HCT116 (cell line): ENCODE measurements around the gene PRRC2C. TPM values are rescaled to one million over a fixed set of nuclear protein-coding genes. Genes with fewer than 3 reads are reported as not detected.

Source experiments
- ATAC-seq: fragments of 200-7000 bp; cut with Tn5 transposase; 2 replicates; pipeline ENCODE4 v1.9.1; 2020; ENCODE audit warnings: mild to moderate bottlenecking, moderate library complexity
- BruUV-seq: library from RNA; stranded (reverse); fragments of 400-500 nt; replicated peaks from 2 replicates; lab custom pipeline; 2021; lab: Mats Ljungman, UMichigan
- CTCF ChIA-PET: fragments of 300-600 bp; sonication (Branson Sonifier 250); formaldehyde crosslinking; loops from one replicate; lab custom pipeline; 2021; ENCODE audit warnings: antibody characterized with exemption; lab: Charles Lee
- POLR2A ChIA-PET: fragments of 300-600, 350-600 bp; sonication (Branson Sonifier 250); formaldehyde crosslinking; loops from one replicate; lab custom pipeline; 2021; ENCODE audit warnings: antibody characterized with exemption; lab: Charles Lee
- RAD21 ChIA-PET, 2 experiments: fragments of 300-600 bp; sonication (Branson Sonifier 250); formaldehyde crosslinking; loops; one replicate each; lab custom pipeline; 2023; ENCODE audit warnings: low total read pairs in 2 of 2; ENCODE audit not compliant: uncharacterized antibody in 2 of 2, unreplicated experiment in 2 of 2, low non-redundant PET in 1 of 2; lab: Charles Lee
- DNase-seq: peaks from one replicate; pipeline ENCODE4 v3.0.0-alpha.2; 2010; ENCODE audit warnings: low read depth, low spot score
- H2AFZ ChIP-seq: fragments of 200-600 bp; shearing (Covaris generic), sonication (generic); 2 replicates; pipeline ENCODE4 v1.6.1; 2017; ENCODE audit warnings: low read depth, mixed run types, mixed read lengths, antibody characterized with exemption, low read length; ENCODE audit not compliant: poor library complexity, severe bottlenecking
- H3K27ac ChIP-seq: 2 replicates; pipeline ENCODE4 v1.5.1; 2012; ENCODE audit warnings: low read depth, low read length
- H3K27me3 ChIP-seq: fragments of 200-600 bp; sonication (generic); 2 replicates; pipeline ENCODE4 v1.6.1; 2016; ENCODE audit warnings: mixed run types, low read length, mixed read lengths; ENCODE audit not compliant: insufficient read depth
- H3K36me3 ChIP-seq, 2 experiments: fragments of 200-500 bp in 1 of 2; fragments of 200-600 bp in 1 of 2; sonication (Bioruptor generic) in 1 of 2; sonication (generic) in 1 of 2; 2 replicates each; pipeline versions ENCODE4 v1.5.1 to v1.6.1; 2014 to 2016; ENCODE audit warnings: low read length in 2 of 2, inconsistent platforms in 1 of 2, mixed read lengths in 1 of 2, mixed run types in 1 of 2; ENCODE audit not compliant: insufficient read depth in 2 of 2, control insufficient read depth in 1 of 2
- H3K4me1 ChIP-seq, 2 experiments: fragments of 200-600 bp in 1 of 2; sonication (generic) in 1 of 2; 2 replicates each; pipeline versions ENCODE4 v1.5.1 to v1.6.1; 2012 to 2017; ENCODE audit warnings: low read length in 2 of 2, inconsistent platforms in 1 of 2, mild to moderate bottlenecking in 1 of 2, mixed read lengths in 1 of 2, mixed run types in 1 of 2, moderate library complexity in 1 of 2; ENCODE audit not compliant: insufficient read depth in 2 of 2, control insufficient read depth in 1 of 2
- H3K4me2 ChIP-seq: fragments of 200-600 bp; sonication (generic); 2 replicates; pipeline ENCODE4 v1.6.1; 2017; ENCODE audit warnings: mixed run types, low read length, mixed read lengths
- H3K4me3 ChIP-seq, 2 experiments: fragments of 200-600 bp in 1 of 2; sonication (generic) in 1 of 2; replicated peaks in 1 of 2; 2 replicates each; pipeline ENCODE4 v1.5.1; 2011 to 2016; ENCODE audit warnings: low read length in 2 of 2, control low read depth in 1 of 2, low read depth in 1 of 2, mild to moderate bottlenecking in 1 of 2, mixed read lengths in 1 of 2, mixed run types in 1 of 2
- H3K79me2 ChIP-seq: fragments of 200-600 bp; sonication (generic); 2 replicates; pipeline ENCODE4 v1.6.1; 2017; ENCODE audit warnings: mild to moderate bottlenecking, mixed run types, low read length, moderate library complexity, mixed read lengths; ENCODE audit not compliant: insufficient read depth
- H3K9ac ChIP-seq: fragments of 200-600 bp; sonication (generic); 2 replicates; pipeline ENCODE4 v1.6.1; 2016; ENCODE audit warnings: low read length, mixed read lengths
- H3K9me2 ChIP-seq: fragments of 200-600 bp; sonication (generic), shearing (Covaris generic); 2 replicates; pipeline ENCODE4 v1.6.1; 2017; ENCODE audit warnings: mixed run types, mild to moderate bottlenecking, moderate library complexity; ENCODE audit not compliant: insufficient read depth
- H3K9me3 ChIP-seq, 2 experiments: fragments of 200-500 bp in 1 of 2; fragments of 200-600 bp in 1 of 2; sonication (Bioruptor generic) in 1 of 2; sonication (generic) in 1 of 2; 2 replicates each; pipeline ENCODE4 v1.6.1; 2014 to 2017; ENCODE audit warnings: low read length in 2 of 2, mixed read lengths in 2 of 2, inconsistent platforms in 1 of 2, low read depth in 1 of 2, mild to moderate bottlenecking in 1 of 2, mixed run types in 1 of 2, moderate library complexity in 1 of 2; ENCODE audit not compliant: control insufficient read depth in 1 of 2, insufficient read depth in 1 of 2
- H4K20me1 ChIP-seq: fragments of 200-600 bp; sonication (generic), shearing (Covaris generic); 2 replicates; pipeline ENCODE4 v1.6.1; 2017; ENCODE audit warnings: mixed run types, mild to moderate bottlenecking, moderate library complexity; ENCODE audit not compliant: insufficient read depth
- ATF3 ChIP-seq: IDR thresholded peaks from 2 replicates; pipeline ENCODE4 v1.6.1; 2012
- EZH2 ChIP-seq: fragments of 200-600 bp; sonication (generic); IDR thresholded peaks from 2 replicates; pipeline ENCODE4 v1.6.1; 2017; ENCODE audit warnings: antibody characterized with exemption, mixed run types
- MAX ChIP-seq: IDR thresholded peaks from 2 replicates; pipeline ENCODE4 v1.6.1; 2012
- REST ChIP-seq: IDR thresholded peaks from 2 replicates; pipeline ENCODE4 v1.6.1; 2012; ENCODE audit warnings: low read depth
- SP1 ChIP-seq: IDR thresholded peaks from 2 replicates; pipeline ENCODE4 v1.6.1; 2012; ENCODE audit warnings: low read depth
- SRF ChIP-seq: IDR thresholded peaks from 2 replicates; pipeline ENCODE4 v1.6.1; 2012; ENCODE audit warnings: low read depth
- TCF7L2 ChIP-seq: IDR thresholded peaks from 2 replicates; pipeline ENCODE4 v1.7.0; 2011; ENCODE audit warnings: borderline replicate concordance, inconsistent platforms; ENCODE audit not compliant: insufficient read depth, insufficient read length; ENCODE audit errors: extremely low read depth
- YY1 ChIP-seq: IDR thresholded peaks from 2 replicates; pipeline ENCODE4 v1.6.1; 2011; ENCODE audit warnings: low read length, low read depth, moderate library complexity, mild to moderate bottlenecking; ENCODE audit not compliant: insufficient replicate concordance; ENCODE audit errors: extremely low read depth
- intact Hi-C: fragments of 100-400 bp; cut with micrococcal nuclease; formaldehyde crosslinking; loops from 2 replicates; pipeline ENCODE4 v1.10.0; 2022
- total RNA-seq: library from RNA; stranded (reverse); gene quantifications from one replicate; pipeline ENCODE4 v1.2.1, GENCODE V29; 2021; ENCODE audit not compliant: unreplicated experiment

The PRRC2C gene
- total RNA-seq, 1 experiment from 2014 or later, result 154 TPM

GRCh38 chr1:171583591-171584201 is 98.4 kb downstream of the PRRC2C start:
- no peak for TF ChIP-seq YY1
- no peak for TF ChIP-seq SRF
- TF ChIP-seq ATF3, result no peak
- no peak for TF ChIP-seq TCF7L2
- TF ChIP-seq EZH2, result no peak
- TF ChIP-seq MAX, result no peak
- no peak for TF ChIP-seq SP1
- TF ChIP-seq REST, result no peak
- Histone ChIP-seq H3K9me2 (no peaks in the 10 kb centered on the region), H3K27me3 (no peaks in the 10 kb centered on the region), H3K27ac (no peak overlapping the region), H3K9me3 (no peaks in the 10 kb centered on the region), H3K4me2 (no peak overlapping the region), H2AFZ (no peak overlapping the region), H3K79me2 (no peaks in the 10 kb centered on the region; the same call in 1 of the 2 replicates), H3K36me3 (peaks cover 48 to 55% of the 10 kb centered on the region in 2 experiments), H3K4me3 (no peak overlapping the region), H4K20me1 (no peaks in the 10 kb centered on the region; the same call in 1 of the 2 replicates), H3K4me1 (no peaks in the 10 kb centered on the region), H3K9ac (no peak overlapping the region)
- DNase-seq (no peak), ATAC-seq (no peak)
- intact Hi-C loops, result loop anchor here (10.0 kb wide), 1 partner anchor 49 kb away; no protein-coding TSS in a partner anchor
- no TSS peak for BruUV-seq
- ChIA-PET CTCF (no interaction called here), RAD21 (no interaction called here), POLR2A (no interaction called here)
